ENCODE results near the gene SCAMP4.

DNA sequence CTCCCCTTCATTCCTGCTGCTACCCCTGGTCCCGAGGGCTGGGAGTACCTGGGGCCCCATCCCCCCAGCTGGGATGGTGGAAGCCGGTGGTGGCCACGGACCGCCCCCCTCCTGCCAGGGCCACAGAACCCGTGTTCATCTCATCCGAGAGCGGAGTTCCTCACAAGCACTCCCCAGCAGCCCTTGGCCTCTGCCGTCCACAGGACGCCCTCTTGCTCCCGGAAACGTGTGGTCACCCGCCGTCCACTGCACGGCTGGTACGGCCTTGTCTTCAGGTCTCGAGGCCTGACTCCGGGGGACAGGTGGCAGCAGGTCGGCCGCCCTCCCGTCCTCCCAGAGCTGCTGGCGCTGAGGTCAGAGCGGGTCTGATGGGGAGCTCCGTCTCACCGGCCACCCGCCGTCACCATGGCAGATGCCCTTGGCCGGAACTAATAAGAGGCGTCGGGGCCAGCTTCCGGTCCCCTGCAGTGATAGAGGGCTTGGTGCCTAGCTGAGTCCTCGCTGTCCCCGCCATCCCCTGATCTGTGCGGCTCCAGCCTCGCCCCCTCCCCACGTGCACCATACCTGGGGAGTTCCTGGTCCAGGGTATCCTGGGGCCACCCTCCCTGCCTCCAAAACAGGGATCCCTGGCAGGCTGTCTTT is 19.2 kb downstream of the SCAMP4 start:
- no peak for TF ChIP-seq GLIS3 (CRISPR knock-in tag; IDR thresholded peaks at IDR 0.05)
- no peak for TF ChIP-seq BACH2 (CRISPR knock-in tag; IDR thresholded peaks at IDR 0.05; ENCODE audit: borderline replicate concordance)
- no peak for TF ChIP-seq ARNTL (CRISPR knock-in tag; IDR thresholded peaks at IDR 0.05; ENCODE audit: borderline replicate concordance, low read depth)
- no peak for TF ChIP-seq ZFP30 (CRISPR knock-in tag; IDR thresholded peaks at IDR 0.05)
- TF ChIP-seq PATZ1 (CRISPR knock-in tag; IDR thresholded peaks at IDR 0.05; ENCODE audit: borderline replicate concordance), result no peak
- no peak for TF ChIP-seq TCF4 (CRISPR knock-in tag; IDR thresholded peaks at IDR 0.05; ENCODE audit: borderline replicate concordance)
- no peak for TF ChIP-seq PPARA (CRISPR knock-in tag; IDR thresholded peaks at IDR 0.05; ENCODE audit: borderline replicate concordance)
- TF ChIP-seq ZNF8 (CRISPR knock-in tag; IDR thresholded peaks at IDR 0.05), result no peak
- TF ChIP-seq ZFP3 (CRISPR knock-in tag; IDR thresholded peaks at IDR 0.05), result no peak
- TF ChIP-seq OSR1 (CRISPR knock-in tag; IDR thresholded peaks at IDR 0.05), result no peak
- TF ChIP-seq, protein P1, sequence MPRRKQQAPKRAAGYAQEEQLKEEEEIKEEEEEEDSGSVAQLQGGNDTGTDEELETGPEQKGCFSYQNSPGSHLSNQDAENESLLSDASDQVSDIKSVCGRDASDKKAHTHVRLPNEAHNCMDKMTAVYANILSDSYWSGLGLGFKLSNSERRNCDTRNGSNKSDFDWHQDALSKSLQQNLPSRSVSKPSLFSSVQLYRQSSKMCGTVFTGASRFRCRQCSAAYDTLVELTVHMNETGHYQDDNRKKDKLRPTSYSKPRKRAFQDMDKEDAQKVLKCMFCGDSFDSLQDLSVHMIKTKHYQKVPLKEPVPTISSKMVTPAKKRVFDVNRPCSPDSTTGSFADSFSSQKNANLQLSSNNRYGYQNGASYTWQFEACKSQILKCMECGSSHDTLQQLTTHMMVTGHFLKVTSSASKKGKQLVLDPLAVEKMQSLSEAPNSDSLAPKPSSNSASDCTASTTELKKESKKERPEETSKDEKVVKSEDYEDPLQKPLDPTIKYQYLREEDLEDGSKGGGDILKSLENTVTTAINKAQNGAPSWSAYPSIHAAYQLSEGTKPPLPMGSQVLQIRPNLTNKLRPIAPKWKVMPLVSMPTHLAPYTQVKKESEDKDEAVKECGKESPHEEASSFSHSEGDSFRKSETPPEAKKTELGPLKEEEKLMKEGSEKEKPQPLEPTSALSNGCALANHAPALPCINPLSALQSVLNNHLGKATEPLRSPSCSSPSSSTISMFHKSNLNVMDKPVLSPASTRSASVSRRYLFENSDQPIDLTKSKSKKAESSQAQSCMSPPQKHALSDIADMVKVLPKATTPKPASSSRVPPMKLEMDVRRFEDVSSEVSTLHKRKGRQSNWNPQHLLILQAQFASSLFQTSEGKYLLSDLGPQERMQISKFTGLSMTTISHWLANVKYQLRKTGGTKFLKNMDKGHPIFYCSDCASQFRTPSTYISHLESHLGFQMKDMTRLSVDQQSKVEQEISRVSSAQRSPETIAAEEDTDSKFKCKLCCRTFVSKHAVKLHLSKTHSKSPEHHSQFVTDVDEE (CRISPR knock-in tag; IDR thresholded peaks at IDR 0.05), result no peak
- TF ChIP-seq SNAI2 (CRISPR knock-in tag; IDR thresholded peaks at IDR 0.05), result no peak
- TF ChIP-seq RARB (CRISPR knock-in tag; IDR thresholded peaks at IDR 0.05), result no peak
- TF ChIP-seq TOX (CRISPR knock-in tag; IDR thresholded peaks at IDR 0.05; ENCODE audit: borderline replicate concordance), result no peak
